HepG2 (cell line): ENCODE data around the gene WDR7. TPM values are rescaled to one million over a fixed set of nuclear protein-coding genes. Genes with fewer than 3 reads are reported as not detected.

ENCODE experiments used
- ATAD3A ChIP-seq: sonication (generic); formaldehyde crosslinking; IDR thresholded peaks from 2 replicates; pipeline ENCODE4 v1.4.0; 2020; ENCODE audit warnings: missing genetic modification reagents
- ATF1 ChIP-seq: IDR thresholded peaks from 2 replicates; pipeline ENCODE4 v1.6.1; 2016; ENCODE audit warnings: mild to moderate bottlenecking, control low read depth
- CHD2 ChIP-seq: IDR thresholded peaks from 2 replicates; pipeline ENCODE4 v1.6.1; 2011; ENCODE audit warnings: low read depth, low read length, improper control_type of control experiment
- ELF1 ChIP-seq: sonication (generic); formaldehyde crosslinking; IDR thresholded peaks from 2 replicates; pipeline ENCODE4 v1.4.0; 2020; ENCODE audit warnings: missing genetic modification reagents
- HBP1 ChIP-seq: IDR thresholded peaks from 2 replicates; pipeline ENCODE4 v1.6.1; 2016; ENCODE audit warnings: low read depth, control low read depth
- HIVEP1 ChIP-seq: sonication (generic); formaldehyde crosslinking; IDR thresholded peaks from 2 replicates; pipeline ENCODE4 v1.4.0; 2020; ENCODE audit warnings: mild to moderate bottlenecking, missing genetic modification reagents
- LCORL ChIP-seq, 2 experiments: fragments of 450-650 bp in 1 of 2; sonication (generic) in 1 of 2; formaldehyde crosslinking in 1 of 2; IDR thresholded peaks; 2 replicates each; pipeline versions ENCODE4 v1.5.0 to v1.6.1; 2017 to 2020; ENCODE audit warnings: antibody characterized with exemption in 1 of 2, missing genetic modification reagents in 1 of 2
- NFE2 ChIP-seq: sonication (generic); formaldehyde crosslinking; IDR thresholded peaks from 2 replicates; pipeline ENCODE4 v1.4.0; 2020; ENCODE audit warnings: missing genetic modification reagents
- POLR2AphosphoS2 ChIP-seq: IDR thresholded peaks from 2 replicates; pipeline ENCODE4 v1.6.1; 2011; ENCODE audit warnings: low read depth, low read length, improper control_type of control experiment
- PRDM10 ChIP-seq: sonication (generic); formaldehyde crosslinking; IDR thresholded peaks from 2 replicates; pipeline ENCODE4 v1.4.0; 2020; ENCODE audit warnings: low read depth, missing genetic modification reagents
- THYN1 ChIP-seq: sonication (generic); formaldehyde crosslinking; IDR thresholded peaks from 2 replicates; pipeline ENCODE4 v1.8.1; 2023; ENCODE audit warnings: low read depth, mild to moderate bottlenecking, moderate library complexity, missing genetic modification reagents, borderline replicate concordance
- TRIM24 ChIP-seq: sonication (generic); formaldehyde crosslinking; IDR thresholded peaks from 2 replicates; pipeline ENCODE4 v1.8.0; 2022; ENCODE audit warnings: mild to moderate bottlenecking, missing genetic modification reagents
- ZBTB46 ChIP-seq: sonication (generic); formaldehyde crosslinking; IDR thresholded peaks from 2 replicates; pipeline ENCODE4 v1.4.0; 2020; ENCODE audit warnings: mild to moderate bottlenecking, missing genetic modification reagents, borderline replicate concordance
- ZNF235 ChIP-seq: sonication (generic); formaldehyde crosslinking; IDR thresholded peaks from 2 replicates; pipeline ENCODE4 v1.8.1; 2023; ENCODE audit warnings: mild to moderate bottlenecking, missing genetic modification reagents, borderline replicate concordance
- ZNF256 ChIP-seq: sonication (generic); formaldehyde crosslinking; conservative IDR thresholded peaks from 2 replicates; pipeline ENCODE4 v1.4.0; 2020; ENCODE audit warnings: missing genetic modification reagents
- ZNF329 ChIP-seq: sonication (generic); formaldehyde crosslinking; IDR thresholded peaks from 2 replicates; pipeline ENCODE4 v1.9.0; 2021; ENCODE audit warnings: low read depth, mild to moderate bottlenecking, missing genetic modification reagents
- ZNF446 ChIP-seq: sonication (generic); formaldehyde crosslinking; IDR thresholded peaks from 2 replicates; pipeline ENCODE4 v1.5.0; 2020; ENCODE audit warnings: mild to moderate bottlenecking, missing genetic modification reagents
- ZNF468 ChIP-seq: sonication (generic); formaldehyde crosslinking; IDR thresholded peaks from 2 replicates; pipeline ENCODE4 v1.8.0; 2022; ENCODE audit warnings: mild to moderate bottlenecking, moderate library complexity, missing genetic modification reagents
- ZNF484 ChIP-seq: sonication (generic); formaldehyde crosslinking; IDR thresholded peaks from 2 replicates; pipeline ENCODE4 v1.5.1; 2020; ENCODE audit warnings: mild to moderate bottlenecking, low read depth, missing genetic modification reagents, borderline replicate concordance
- ZNF557 ChIP-seq: sonication (generic); formaldehyde crosslinking; IDR thresholded peaks from 2 replicates; pipeline ENCODE4 v1.4.0; 2020; ENCODE audit warnings: missing genetic modification reagents
- ZNF704 ChIP-seq: sonication (generic); formaldehyde crosslinking; IDR thresholded peaks from 2 replicates; pipeline ENCODE4 v1.8.1; 2023; ENCODE audit warnings: mild to moderate bottlenecking, inconsistent platforms, moderate library complexity, missing genetic modification reagents, borderline replicate concordance
- ZNF724P ChIP-seq: sonication (generic); formaldehyde crosslinking; IDR thresholded peaks from 2 replicates; pipeline ENCODE4 v1.8.0; 2022; ENCODE audit warnings: missing genetic modification reagents, borderline replicate concordance
- polyA plus RNA-seq, 8 experiments: library from polyadenylated mRNA; depleted of rRNA in 3 of 8; stranded (reverse) in 7 of 8; unstranded in 1 of 8; fragments of >200 nt; fragmentation: Illumina TruSeq in 4 of 8; extraction: Trizol in 4 of 8; gene quantifications; 2 replicates each; pipeline versions ENCODE4 v1.2.1 to v1.2.3, GENCODE V29; 2011 to 2016; ENCODE audit warnings: low read depth in 4 of 8, missing spikeins in 1 of 8, mixed read lengths in 1 of 8; ENCODE audit not compliant: insufficient read depth in 1 of 8
- total RNA-seq, 5 experiments: library from RNA; depleted of rRNA; stranded (reverse); fragments of >200 nt; fragmentation: Illumina TruSeq; extraction: Trizol; gene quantifications; 2 replicates each; pipeline ENCODE4 v1.2.3, GENCODE V29; 2016; ENCODE audit warnings: low read depth in 1 of 5

Gene WDR7
- total and polyA plus RNA-seq, 2 of the 13 experiments (the other 11 are each of a cell fraction or from before 2014, with no cell fraction given): 2.0 to 7.8 TPM

- TF ChIP-seq ATAD3A (CRISPR knock-in tag): no peak
- TF ChIP-seq ZNF557 (CRISPR knock-in tag): no peak
- TF ChIP-seq LCORL (IDR thresholded peaks at IDR 0.05): no peak
- peak; percentile 51; the same call in 1 of the 2 replicates for TF ChIP-seq LCORL (CRISPR knock-in tag; IDR thresholded peaks at IDR 0.05)
- TF ChIP-seq HIVEP1 (CRISPR knock-in tag): peak; percentile 41; the same call in 1 of the 2 replicates
- TF ChIP-seq THYN1 (CRISPR knock-in tag): no peak
- TF ChIP-seq CHD2: no peak
- no peak for TF ChIP-seq PRDM10
- TF ChIP-seq ZNF484 (CRISPR knock-in tag): no peak
- TF ChIP-seq HBP1 (CRISPR knock-in tag): no peak
- no peak for TF ChIP-seq ZNF468 (CRISPR knock-in tag)
- TF ChIP-seq ZNF256: no peak
- TF ChIP-seq ELF1 (CRISPR knock-in tag): peak; percentile 72; the same call in 1 of the 2 replicates
- no peak for TF ChIP-seq ZNF446
- TF ChIP-seq ZNF704 (CRISPR knock-in tag): no peak; the same call in 1 of the 2 replicates
- TF ChIP-seq ATF1 (CRISPR knock-in tag): peak; percentile 56; the same call in 1 of the 2 replicates
- TF ChIP-seq ZNF724P (CRISPR knock-in tag): peak; percentile 54
- TF ChIP-seq ZBTB46 (CRISPR knock-in tag): no peak
- no peak for TF ChIP-seq POLR2AphosphoS2
- no peak for TF ChIP-seq NFE2 (CRISPR knock-in tag)
- no peak for TF ChIP-seq TRIM24 (CRISPR knock-in tag)
- TF ChIP-seq ZNF235 (CRISPR knock-in tag): no peak
- peak; percentile 67; the same call in 1 of the 2 replicates for TF ChIP-seq ZNF329 (CRISPR knock-in tag)
Measured at GRCh38 chr18:56650944-56651770, at the start of gene WDR7 (continued).
